Measurements from ENCODE around the gene RAB12. TPM values are rescaled to one million over a fixed set of nuclear protein-coding genes. Genes with fewer than 3 reads are reported as not detected.

The RAB12 gene
- total RNA-seq, 1 experiment from 2014 or later: 32.7 TPM

DNA sequence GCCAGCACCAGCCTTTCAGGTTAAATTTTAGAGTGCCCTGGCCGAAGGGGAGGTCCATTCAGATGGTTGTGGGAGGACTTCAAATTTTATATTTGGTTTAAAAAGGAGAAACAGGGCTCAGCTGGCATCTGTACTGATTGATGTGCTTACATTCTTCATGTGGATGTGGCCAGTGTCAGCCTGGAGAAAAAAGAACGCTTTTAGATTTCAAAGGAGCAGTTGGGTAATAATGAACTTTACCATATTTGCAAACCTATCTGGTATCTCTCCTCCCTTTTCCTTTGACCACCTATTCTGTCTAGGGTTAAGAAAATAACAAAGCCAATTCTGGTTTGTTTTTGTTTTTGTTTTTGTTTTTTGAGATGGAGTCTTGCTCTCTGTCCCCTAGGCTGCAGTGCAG, 21.3 kb downstream of the RAB12 start:
- Histone ChIP-seq H3K27ac (ENCODE audit: low read depth, low read length) (no peak overlapping the region), H2AFZ (ENCODE audit: low read depth, low read length, poor library complexity, severe bottlenecking) (no peak overlapping the region), H3K9me2 (ENCODE audit: insufficient read depth) (no peaks in the 10 kb centered on the region), H3K4me1 (ENCODE audit: control insufficient read depth in 1 of 2, insufficient read depth in 2 of 2, low read length in 2 of 2) (no peaks in the 10 kb centered on the region), H3K4me3 (replicated peaks in 1 of 2; ENCODE audit: low read depth in 1 of 2, low read length in 2 of 2) (no peak overlapping the region), H3K9me3 (ENCODE audit: control insufficient read depth in 1 of 2, insufficient read depth in 1 of 2, low read depth in 1 of 2, low read length in 2 of 2) (no peaks in the 10 kb centered on the region), H3K79me2 (ENCODE audit: insufficient read depth, low read length) (peaks cover 50% of the 10 kb centered on the region), H3K27me3 (ENCODE audit: insufficient read depth, low read length) (no peaks in the 10 kb centered on the region), H3K4me2 (ENCODE audit: low read length) (no peak overlapping the region), H3K9ac (ENCODE audit: low read length) (no peak overlapping the region), H3K36me3 (ENCODE audit: control insufficient read depth in 1 of 2, insufficient read depth in 2 of 2, low read length in 2 of 2) (peaks cover 31 to 44% of the 10 kb centered on the region in 2 experiments), H4K20me1 (ENCODE audit: insufficient read depth) (no peaks in the 10 kb centered on the region)
- RAD21 ChIA-PET (ENCODE audit: low non-redundant PET in 1 of 2, low total read pairs in 2 of 2, uncharacterized antibody in 2 of 2, unreplicated experiment in 2 of 2): no interaction called here
- TF ChIP-seq SRF (IDR thresholded peaks at IDR 0.05; ENCODE audit: low read depth): no peak
- TF ChIP-seq, protein P1, sequence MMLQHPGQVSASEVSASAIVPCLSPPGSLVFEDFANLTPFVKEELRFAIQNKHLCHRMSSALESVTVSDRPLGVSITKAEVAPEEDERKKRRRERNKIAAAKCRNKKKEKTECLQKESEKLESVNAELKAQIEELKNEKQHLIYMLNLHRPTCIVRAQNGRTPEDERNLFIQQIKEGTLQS (IDR thresholded peaks at IDR 0.05): no peak
- TF ChIP-seq EZH2 (IDR thresholded peaks at IDR 0.05): no peak
- no peak for TF ChIP-seq EGR1 (IDR thresholded peaks at IDR 0.05; ENCODE audit: low read depth)
- TF ChIP-seq CBX3 (IDR thresholded peaks at IDR 0.05; ENCODE audit: low read depth): no peak
- no peak for TF ChIP-seq POLR2AphosphoS5 (IDR thresholded peaks at IDR 0.05; ENCODE audit: low read depth, low read length)
- TF ChIP-seq CEBPB (IDR thresholded peaks at IDR 0.05; ENCODE audit: low read depth): no peak
- TF ChIP-seq ZFX (IDR thresholded peaks at IDR 0.05): no peak
- CTCF ChIA-PET: no interaction called here
- POLR2A ChIA-PET: no interaction called here
- DNase-seq (ENCODE audit: low read depth, low spot score) (no peak), ATAC-seq (no peak)
- BruUV-seq (replicated peaks): no TSS peak
- intact Hi-C loops (cut with micrococcal nuclease): no loop called here

DNA sequence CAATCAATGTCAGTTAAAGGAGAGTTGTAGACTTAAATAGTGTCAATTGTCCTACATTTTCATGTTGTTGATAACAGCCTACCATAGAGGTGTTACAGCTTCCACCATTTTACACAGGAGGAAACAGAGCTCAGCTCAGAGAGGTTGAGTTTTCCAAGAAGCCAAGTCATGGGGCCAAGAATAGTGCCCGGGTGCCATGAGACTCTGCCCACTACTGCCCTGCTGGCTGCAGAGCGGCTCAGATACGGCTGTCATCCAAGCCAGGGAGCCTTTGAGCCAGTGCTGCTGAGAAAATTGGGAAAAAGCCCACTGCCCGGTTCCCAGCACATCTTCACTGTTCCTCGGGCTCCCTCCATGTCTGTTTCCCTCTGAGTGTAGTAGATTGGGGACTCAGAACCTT, 22.0 kb downstream of the RAB12 start:
- DNase-seq (ENCODE audit: low read depth, low spot score) (no peak), ATAC-seq (no peak)
- no peak overlapping the region for H2AFZ ChIP-seq (ENCODE audit: low read depth, low read length, poor library complexity, severe bottlenecking)
- RAD21 ChIA-PET (ENCODE audit: low non-redundant PET in 1 of 2, low total read pairs in 2 of 2, uncharacterized antibody in 2 of 2, unreplicated experiment in 2 of 2): no interaction called here
- POLR2A ChIA-PET: no interaction called here
- no peaks in the 10 kb centered on the region for H3K4me1 ChIP-seq (ENCODE audit: control insufficient read depth in 1 of 2, insufficient read depth in 2 of 2, low read length in 2 of 2)
- H3K27ac ChIP-seq (ENCODE audit: low read depth, low read length): no peak overlapping the region
- H3K79me2 ChIP-seq (ENCODE audit: insufficient read depth, low read length): peaks cover 50% of the 10 kb centered on the region
- no TSS peak for BruUV-seq (replicated peaks)
- no peaks in the 10 kb centered on the region for H3K9me3 ChIP-seq (ENCODE audit: control insufficient read depth in 1 of 2, insufficient read depth in 1 of 2, low read depth in 1 of 2, low read length in 2 of 2)
- CTCF ChIA-PET: no interaction called here
- H3K9ac ChIP-seq (ENCODE audit: low read length): no peak overlapping the region
- no peaks in the 10 kb centered on the region for H3K27me3 ChIP-seq (ENCODE audit: insufficient read depth, low read length)
- H3K4me3 ChIP-seq (replicated peaks in 1 of 2; ENCODE audit: low read depth in 1 of 2, low read length in 2 of 2): no peak overlapping the region
- H3K36me3 ChIP-seq (ENCODE audit: control insufficient read depth in 1 of 2, insufficient read depth in 2 of 2, low read length in 2 of 2): peaks cover 31 to 43% of the 10 kb centered on the region in 2 experiments
- no peaks in the 10 kb centered on the region for H4K20me1 ChIP-seq (ENCODE audit: insufficient read depth)
- no peaks in the 10 kb centered on the region for H3K9me2 ChIP-seq (ENCODE audit: insufficient read depth)
- H3K4me2 ChIP-seq (ENCODE audit: low read length): no peak overlapping the region
- intact Hi-C loops (cut with micrococcal nuclease): no loop called here
- TF ChIP-seq RAD21 (IDR thresholded peaks at IDR 0.05; ENCODE audit: low read depth): no peak
- TF ChIP-seq SIN3A (IDR thresholded peaks at IDR 0.05; ENCODE audit: low read depth): no peak
- no peak for TF ChIP-seq POLR2AphosphoS5 (IDR thresholded peaks at IDR 0.05; ENCODE audit: low read depth, low read length)
- TF ChIP-seq, protein P2, sequence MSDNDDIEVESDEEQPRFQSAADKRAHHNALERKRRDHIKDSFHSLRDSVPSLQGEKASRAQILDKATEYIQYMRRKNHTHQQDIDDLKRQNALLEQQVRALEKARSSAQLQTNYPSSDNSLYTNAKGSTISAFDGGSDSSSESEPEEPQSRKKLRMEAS (IDR thresholded peaks at IDR 0.05): no peak
- TF ChIP-seq ELF1 (IDR thresholded peaks at IDR 0.05; ENCODE audit: borderline replicate concordance, low read depth): no peak
- no peak for TF ChIP-seq SRF (IDR thresholded peaks at IDR 0.05; ENCODE audit: low read depth)
- TF ChIP-seq CEBPB (IDR thresholded peaks at IDR 0.05; ENCODE audit: low read depth): no peak
- TF ChIP-seq TCF7L2 (IDR thresholded peaks at IDR 0.05; ENCODE audit: borderline replicate concordance, extremely low read depth, insufficient read depth, insufficient read length): no peak
- no peak for TF ChIP-seq YY1 (IDR thresholded peaks at IDR 0.05; ENCODE audit: extremely low read depth, insufficient replicate concordance, low read depth, low read length)
- TF ChIP-seq POLR2A (IDR thresholded peaks at IDR 0.05; ENCODE audit: borderline replicate concordance, extremely low read depth, insufficient read depth, insufficient read length): no peak
- TF ChIP-seq, protein P3, sequence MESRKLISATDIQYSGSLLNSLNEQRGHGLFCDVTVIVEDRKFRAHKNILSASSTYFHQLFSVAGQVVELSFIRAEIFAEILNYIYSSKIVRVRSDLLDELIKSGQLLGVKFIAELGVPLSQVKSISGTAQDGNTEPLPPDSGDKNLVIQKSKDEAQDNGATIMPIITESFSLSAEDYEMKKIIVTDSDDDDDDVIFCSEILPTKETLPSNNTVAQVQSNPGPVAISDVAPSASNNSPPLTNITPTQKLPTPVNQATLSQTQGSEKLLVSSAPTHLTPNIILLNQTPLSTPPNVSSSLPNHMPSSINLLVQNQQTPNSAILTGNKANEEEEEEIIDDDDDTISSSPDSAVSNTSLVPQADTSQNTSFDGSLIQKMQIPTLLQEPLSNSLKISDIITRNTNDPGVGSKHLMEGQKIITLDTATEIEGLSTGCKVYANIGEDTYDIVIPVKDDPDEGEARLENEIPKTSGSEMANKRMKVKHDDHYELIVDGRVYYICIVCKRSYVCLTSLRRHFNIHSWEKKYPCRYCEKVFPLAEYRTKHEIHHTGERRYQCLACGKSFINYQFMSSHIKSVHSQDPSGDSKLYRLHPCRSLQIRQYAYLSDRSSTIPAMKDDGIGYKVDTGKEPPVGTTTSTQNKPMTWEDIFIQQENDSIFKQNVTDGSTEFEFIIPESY (IDR thresholded peaks at IDR 0.05; ENCODE audit: extremely low read depth, insufficient replicate concordance, low read length): no peak
- TF ChIP-seq JUND (IDR thresholded peaks at IDR 0.05): no peak
- TF ChIP-seq EZH2 (IDR thresholded peaks at IDR 0.05): no peak
- no peak for TF ChIP-seq EGR1 (IDR thresholded peaks at IDR 0.05; ENCODE audit: low read depth)
